HepG2 (cell line): Measurements from ENCODE around the gene IGF2BP3. TPM values are rescaled to one million over a fixed set of nuclear protein-coding genes. Genes with fewer than 3 reads are reported as not detected.

Source experiments
- ARID2 ChIP-seq: sonication (generic); formaldehyde crosslinking; IDR thresholded peaks from 2 replicates; pipeline ENCODE4 v1.8.1; 2022; ENCODE audit warnings: mild to moderate bottlenecking, missing genetic modification reagents, borderline replicate concordance
- CBX5 ChIP-seq: sonication (generic); formaldehyde crosslinking; IDR thresholded peaks from 2 replicates; pipeline ENCODE4 v1.4.0; 2020; ENCODE audit warnings: missing genetic modification reagents, borderline replicate concordance
- CENPT ChIP-seq: sonication (generic); formaldehyde crosslinking; IDR thresholded peaks from 2 replicates; pipeline ENCODE4 v1.8.0; 2022; ENCODE audit warnings: low read depth, mild to moderate bottlenecking, moderate library complexity, missing genetic modification reagents
- DR1 ChIP-seq: sonication (generic); formaldehyde crosslinking; IDR thresholded peaks from 2 replicates; pipeline ENCODE4 v1.8.0; 2021; ENCODE audit warnings: mild to moderate bottlenecking, missing genetic modification reagents, inconsistent platforms
- ISX ChIP-seq: sonication (generic); formaldehyde crosslinking; conservative IDR thresholded peaks from 2 replicates; pipeline ENCODE4 v1.5.0; 2020; ENCODE audit warnings: missing genetic modification reagents
- KDM4B ChIP-seq: sonication (generic); formaldehyde crosslinking; IDR thresholded peaks from 2 replicates; pipeline ENCODE4 v1.4.0; 2020; ENCODE audit warnings: missing genetic modification reagents
- MAFK ChIP-seq, 2 experiments: IDR thresholded peaks in 1 of 2; conservative IDR thresholded peaks in 1 of 2; 2 replicates each; pipeline ENCODE4 v1.6.1; 2011; ENCODE audit warnings: improper control_type of control experiment in 2 of 2, low read length in 2 of 2
- SALL1 ChIP-seq: sonication (generic); formaldehyde crosslinking; IDR thresholded peaks from 2 replicates; pipeline ENCODE4 v1.8.0; 2022; ENCODE audit warnings: mild to moderate bottlenecking, missing genetic modification reagents
- SRSF9 ChIP-seq: fragments of 200-400 bp; formaldehyde crosslinking; IDR thresholded peaks from 2 replicates; pipeline ENCODE4 v1.6.1; 2018; ENCODE audit warnings: borderline replicate concordance, mild to moderate bottlenecking, low read depth, low read length; ENCODE audit not compliant: insufficient read depth, poor library complexity, severe bottlenecking
- TBX2 ChIP-seq: sonication (generic); formaldehyde crosslinking; IDR thresholded peaks from 2 replicates; pipeline ENCODE4 v1.5.0; 2020; ENCODE audit warnings: missing genetic modification reagents, mild to moderate bottlenecking, borderline replicate concordance
- ZNF180 ChIP-seq: sonication (generic); formaldehyde crosslinking; IDR thresholded peaks from 2 replicates; pipeline ENCODE4 v1.4.0; 2020; ENCODE audit warnings: low read depth, missing genetic modification reagents, borderline replicate concordance
- ZNF224 ChIP-seq: sonication (generic); formaldehyde crosslinking; IDR thresholded peaks from 2 replicates; pipeline ENCODE4 v1.5.0; 2020; ENCODE audit warnings: mild to moderate bottlenecking, missing genetic modification reagents
- ZNF274 ChIP-seq: sonication (generic); formaldehyde crosslinking; IDR thresholded peaks from 2 replicates; pipeline ENCODE4 v1.5.1; 2020; ENCODE audit warnings: mild to moderate bottlenecking, missing genetic modification reagents
- ZNF484 ChIP-seq: sonication (generic); formaldehyde crosslinking; IDR thresholded peaks from 2 replicates; pipeline ENCODE4 v1.5.1; 2020; ENCODE audit warnings: mild to moderate bottlenecking, low read depth, missing genetic modification reagents, borderline replicate concordance
- ZNF552 ChIP-seq: sonication (generic); formaldehyde crosslinking; IDR thresholded peaks from 2 replicates; pipeline ENCODE4 v1.9.0; 2022; ENCODE audit warnings: missing genetic modification reagents, mild to moderate bottlenecking, borderline replicate concordance
- ZNF563 ChIP-seq: sonication (generic); formaldehyde crosslinking; IDR thresholded peaks from 2 replicates; pipeline ENCODE4 v1.8.0; 2022; ENCODE audit warnings: mild to moderate bottlenecking, moderate library complexity, missing genetic modification reagents
- ZZZ3 ChIP-seq: sonication (generic); formaldehyde crosslinking; IDR thresholded peaks from 2 replicates; pipeline ENCODE4 v1.4.0; 2020; ENCODE audit warnings: missing genetic modification reagents, mild to moderate bottlenecking, borderline replicate concordance
- polyA plus RNA-seq, 8 experiments: library from polyadenylated mRNA; depleted of rRNA in 3 of 8; stranded (reverse) in 7 of 8; unstranded in 1 of 8; fragments of >200 nt; fragmentation: Illumina TruSeq in 4 of 8; extraction: Trizol in 4 of 8; gene quantifications; 2 replicates each; pipeline versions ENCODE4 v1.2.1 to v1.2.3, GENCODE V29; 2011 to 2016; ENCODE audit warnings: low read depth in 4 of 8, missing spikeins in 1 of 8, mixed read lengths in 1 of 8; ENCODE audit not compliant: insufficient read depth in 1 of 8
- total RNA-seq, 5 experiments: library from RNA; depleted of rRNA; stranded (reverse); fragments of >200 nt; fragmentation: Illumina TruSeq; extraction: Trizol; gene quantifications; 2 replicates each; pipeline ENCODE4 v1.2.3, GENCODE V29; 2016; ENCODE audit warnings: low read depth in 1 of 5
- TF ChIP-seq, protein P1 (sequence below): sonication (generic); formaldehyde crosslinking; IDR thresholded peaks from 2 replicates; pipeline ENCODE4 v1.4.0; 2020; ENCODE audit warnings: mild to moderate bottlenecking, missing genetic modification reagents, borderline replicate concordance
- TF ChIP-seq, protein P2 (sequence below): sonication (generic); formaldehyde crosslinking; IDR thresholded peaks from 2 replicates; pipeline ENCODE4 v1.4.0; 2020; ENCODE audit warnings: mild to moderate bottlenecking, missing genetic modification reagents, borderline replicate concordance

IGF2BP3 gene
- total and polyA plus RNA-seq, 2 of the 13 experiments (the other 11 are each of a cell fraction or from before 2014, with no cell fraction given), result 37.7 to 39.5 TPM

DNA sequence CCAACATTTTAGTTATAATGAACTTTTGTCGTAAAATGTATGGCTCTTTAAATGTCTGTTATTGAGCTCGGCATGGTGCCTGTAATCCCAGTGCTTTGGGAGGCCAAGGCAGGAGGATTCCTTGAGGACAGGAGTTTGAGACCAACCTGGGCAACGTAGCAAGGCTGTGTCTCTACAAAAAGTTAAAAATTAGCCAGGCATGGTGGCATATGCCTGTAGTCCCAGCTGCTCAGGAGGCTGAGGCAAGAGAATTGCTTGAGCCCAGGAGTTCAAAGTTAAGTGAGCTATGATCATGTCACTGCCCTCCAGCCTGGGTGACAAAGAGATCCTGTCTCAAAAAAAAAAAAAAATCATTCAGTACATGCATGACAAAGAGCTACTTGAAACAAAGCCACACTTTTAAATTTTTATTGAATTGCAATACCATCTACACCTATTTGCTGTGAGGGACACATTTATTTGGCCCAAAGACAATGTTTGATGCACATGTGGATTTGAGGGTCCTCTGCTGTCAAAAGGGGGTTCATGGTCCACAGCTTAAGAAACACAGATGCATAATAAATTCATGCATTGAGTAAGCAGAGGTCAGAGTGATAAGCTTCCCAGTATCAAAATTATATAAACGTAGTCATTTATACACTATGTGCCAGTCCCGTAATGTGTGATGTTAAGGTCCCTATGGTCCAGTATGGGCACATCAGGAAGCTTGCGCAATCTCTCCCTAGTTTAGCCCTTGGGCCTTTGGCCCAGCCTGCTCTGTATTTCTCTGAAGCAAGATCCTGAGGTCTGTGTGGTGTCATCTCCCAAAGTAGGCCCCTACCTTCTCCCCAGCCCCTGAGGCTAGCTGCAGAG is 175.5 kb downstream of the IGF2BP3 start (continued):
- TF ChIP-seq ISX (no peak), TBX2 (peak; percentile 22; the same call in 1 of the 2 replicates), ZNF224 (CRISPR knock-in tag) (peak; percentile 81; the same call in 1 of the 2 replicates), CENPT (CRISPR knock-in tag) (no peak), KDM4B (CRISPR knock-in tag) (no peak), SALL1 (CRISPR knock-in tag) (peak; percentile 72), ZNF563 (no peak), SRSF9 (no peak), MAFK (conservative IDR thresholded peaks at IDR 0.05 in 1 of 2, IDR thresholded peaks at IDR 0.05 in 1 of 2; ENCODE audit: low read length in 2 of 2) (no peak), CBX5 (0 out of 2 replicates have a peak, but pooled peaks have one; percentile 48), ZZZ3 (CRISPR knock-in tag) (no peak), DR1 (CRISPR knock-in tag) (no peak), ZNF552 (CRISPR knock-in tag) (no peak), ZNF180 (no peak), ZNF484 (no peak), ARID2 (CRISPR knock-in tag) (no peak), ZNF274 (CRISPR knock-in tag) (no peak)
- TF ChIP-seq, protein P1, sequence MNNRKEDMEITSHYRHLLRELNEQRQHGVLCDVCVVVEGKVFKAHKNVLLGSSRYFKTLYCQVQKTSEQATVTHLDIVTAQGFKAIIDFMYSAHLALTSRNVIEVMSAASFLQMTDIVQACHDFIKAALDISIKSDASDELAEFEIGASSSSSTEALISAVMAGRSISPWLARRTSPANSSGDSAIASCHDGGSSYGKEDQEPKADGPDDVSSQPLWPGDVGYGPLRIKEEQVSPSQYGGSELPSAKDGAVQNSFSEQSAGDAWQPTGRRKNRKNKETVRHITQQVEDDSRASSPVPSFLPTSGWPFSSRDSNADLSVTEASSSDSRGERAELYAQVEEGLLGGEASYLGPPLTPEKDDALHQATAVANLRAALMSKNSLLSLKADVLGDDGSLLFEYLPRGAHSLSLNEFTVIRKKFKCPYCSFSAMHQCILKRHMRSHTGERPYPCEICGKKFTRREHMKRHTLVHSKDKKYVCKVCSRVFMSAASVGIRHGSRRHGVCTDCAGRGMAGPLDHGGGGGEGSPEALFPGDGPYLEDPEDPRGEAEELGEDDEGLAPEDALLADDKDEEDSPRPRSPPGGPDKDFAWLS (CRISPR knock-in tag), result no peak
- TF ChIP-seq, protein P2, sequence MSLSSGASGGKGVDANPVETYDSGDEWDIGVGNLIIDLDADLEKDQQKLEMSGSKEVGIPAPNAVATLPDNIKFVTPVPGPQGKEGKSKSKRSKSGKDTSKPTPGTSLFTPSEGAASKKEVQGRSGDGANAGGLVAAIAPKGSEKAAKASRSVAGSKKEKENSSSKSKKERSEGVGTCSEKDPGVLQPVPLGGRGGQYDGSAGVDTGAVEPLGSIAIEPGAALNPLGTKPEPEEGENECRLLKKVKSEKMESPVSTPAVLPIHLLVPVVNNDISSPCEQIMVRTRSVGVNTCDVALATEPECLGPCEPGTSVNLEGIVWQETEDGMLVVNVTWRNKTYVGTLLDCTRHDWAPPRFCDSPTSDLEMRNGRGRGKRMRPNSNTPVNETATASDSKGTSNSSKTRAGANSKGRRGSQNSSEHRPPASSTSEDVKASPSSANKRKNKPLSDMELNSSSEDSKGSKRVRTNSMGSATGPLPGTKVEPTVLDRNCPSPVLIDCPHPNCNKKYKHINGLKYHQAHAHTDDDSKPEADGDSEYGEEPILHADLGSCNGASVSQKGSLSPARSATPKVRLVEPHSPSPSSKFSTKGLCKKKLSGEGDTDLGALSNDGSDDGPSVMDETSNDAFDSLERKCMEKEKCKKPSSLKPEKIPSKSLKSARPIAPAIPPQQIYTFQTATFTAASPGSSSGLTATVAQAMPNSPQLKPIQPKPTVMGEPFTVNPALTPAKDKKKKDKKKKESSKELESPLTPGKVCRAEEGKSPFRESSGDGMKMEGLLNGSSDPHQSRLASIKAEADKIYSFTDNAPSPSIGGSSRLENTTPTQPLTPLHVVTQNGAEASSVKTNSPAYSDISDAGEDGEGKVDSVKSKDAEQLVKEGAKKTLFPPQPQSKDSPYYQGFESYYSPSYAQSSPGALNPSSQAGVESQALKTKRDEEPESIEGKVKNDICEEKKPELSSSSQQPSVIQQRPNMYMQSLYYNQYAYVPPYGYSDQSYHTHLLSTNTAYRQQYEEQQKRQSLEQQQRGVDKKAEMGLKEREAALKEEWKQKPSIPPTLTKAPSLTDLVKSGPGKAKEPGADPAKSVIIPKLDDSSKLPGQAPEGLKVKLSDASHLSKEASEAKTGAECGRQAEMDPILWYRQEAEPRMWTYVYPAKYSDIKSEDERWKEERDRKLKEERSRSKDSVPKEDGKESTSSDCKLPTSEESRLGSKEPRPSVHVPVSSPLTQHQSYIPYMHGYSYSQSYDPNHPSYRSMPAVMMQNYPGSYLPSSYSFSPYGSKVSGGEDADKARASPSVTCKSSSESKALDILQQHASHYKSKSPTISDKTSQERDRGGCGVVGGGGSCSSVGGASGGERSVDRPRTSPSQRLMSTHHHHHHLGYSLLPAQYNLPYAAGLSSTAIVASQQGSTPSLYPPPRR, result no peak; the same call in 1 of the 2 replicates
